NCI-H187 (cell line): ENCODE data around the gene HIPK2.

Experiments
- DNase-seq, 2 experiments: peaks; one replicate each; lab custom pipeline; 2025; lab: John Stamatoyannopoulos, UW

The HIPK2 gene

GRCh38 chr7:139696552-139696951 is 81.2 kb downstream of the HIPK2 start:
- DNase-seq, result no peak

GRCh38 chr7:139695588-139695987 is 82.2 kb downstream of the HIPK2 start:
- DNase-seq, result no peak

DNA sequence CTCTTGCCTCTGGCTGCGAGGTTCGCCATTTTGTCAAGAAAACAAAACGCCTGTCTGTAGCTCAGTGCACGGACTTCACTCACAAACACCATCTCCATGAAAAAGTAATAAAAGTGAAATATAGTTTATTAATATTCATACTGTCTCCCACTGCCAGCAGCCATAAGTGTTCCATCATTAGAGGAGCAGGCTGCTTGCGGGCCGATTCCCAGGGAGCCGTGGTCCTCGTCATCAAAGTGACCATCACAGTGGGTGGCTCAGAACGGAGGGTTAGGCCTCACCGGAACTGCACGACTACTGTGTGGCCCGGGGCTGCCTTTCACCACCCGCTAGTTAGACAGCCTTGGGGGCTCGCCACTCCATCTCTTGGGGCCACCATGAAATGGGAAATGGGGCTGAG is 82.7 kb downstream of the HIPK2 start:
- no peak for DNase-seq

DNA sequence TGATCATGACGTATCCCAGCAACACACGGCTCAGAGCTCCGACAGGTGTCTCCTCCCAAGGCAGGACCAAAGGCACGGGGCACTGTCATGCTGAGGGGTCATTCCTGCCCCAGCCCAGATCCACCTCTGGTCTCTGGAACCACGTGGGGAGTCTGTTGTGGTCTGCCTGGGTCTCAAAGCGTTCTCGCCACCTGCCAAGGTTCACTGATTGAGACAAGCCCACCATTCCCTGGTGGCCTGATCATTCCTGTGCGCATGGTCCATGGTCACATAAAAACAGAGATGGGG is 83.5 kb downstream of the HIPK2 start:
- no peak for DNase-seq

GRCh38 chr7:139693651-139694388 is 84.0 kb downstream of the HIPK2 start:
- DNase-seq, result no peak

- no peak for DNase-seq
These were observed 85.1 kb downstream of the HIPK2 start for GRCh38 chr7:139692723-139693122.

DNA sequence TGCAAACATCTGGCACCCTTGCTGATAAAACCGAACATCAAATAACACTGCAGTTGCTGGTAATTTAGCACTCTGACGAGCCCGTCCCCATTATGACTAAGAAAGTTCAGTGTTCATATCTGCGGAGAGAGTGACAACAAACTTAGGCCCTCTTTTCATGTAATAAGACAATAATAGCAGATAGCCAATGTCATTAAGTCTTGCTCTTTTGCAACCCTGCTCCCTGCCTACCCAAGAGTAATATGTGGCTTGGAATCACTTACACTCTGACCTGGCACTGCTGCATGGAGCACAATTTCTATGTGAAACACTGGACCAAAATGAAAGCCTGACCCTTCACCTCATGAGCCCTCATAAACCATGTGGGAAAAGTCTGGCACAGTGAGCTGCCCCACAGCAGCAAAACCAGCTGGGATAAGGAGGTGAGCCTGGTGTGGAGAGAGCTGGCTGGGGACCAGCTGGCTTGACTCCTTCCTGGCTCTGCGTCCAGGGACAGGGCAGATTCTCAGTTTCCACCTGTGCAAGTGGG is 86.5 kb downstream of the HIPK2 start:
- no peak for DNase-seq

- no peak for DNase-seq
These were observed 89.7 kb downstream of the HIPK2 start for GRCh38 chr7:139687980-139688632.

- DNase-seq, result no peak
These were observed 90.4 kb downstream of the HIPK2 start for GRCh38 chr7:139687211-139687954.

DNA sequence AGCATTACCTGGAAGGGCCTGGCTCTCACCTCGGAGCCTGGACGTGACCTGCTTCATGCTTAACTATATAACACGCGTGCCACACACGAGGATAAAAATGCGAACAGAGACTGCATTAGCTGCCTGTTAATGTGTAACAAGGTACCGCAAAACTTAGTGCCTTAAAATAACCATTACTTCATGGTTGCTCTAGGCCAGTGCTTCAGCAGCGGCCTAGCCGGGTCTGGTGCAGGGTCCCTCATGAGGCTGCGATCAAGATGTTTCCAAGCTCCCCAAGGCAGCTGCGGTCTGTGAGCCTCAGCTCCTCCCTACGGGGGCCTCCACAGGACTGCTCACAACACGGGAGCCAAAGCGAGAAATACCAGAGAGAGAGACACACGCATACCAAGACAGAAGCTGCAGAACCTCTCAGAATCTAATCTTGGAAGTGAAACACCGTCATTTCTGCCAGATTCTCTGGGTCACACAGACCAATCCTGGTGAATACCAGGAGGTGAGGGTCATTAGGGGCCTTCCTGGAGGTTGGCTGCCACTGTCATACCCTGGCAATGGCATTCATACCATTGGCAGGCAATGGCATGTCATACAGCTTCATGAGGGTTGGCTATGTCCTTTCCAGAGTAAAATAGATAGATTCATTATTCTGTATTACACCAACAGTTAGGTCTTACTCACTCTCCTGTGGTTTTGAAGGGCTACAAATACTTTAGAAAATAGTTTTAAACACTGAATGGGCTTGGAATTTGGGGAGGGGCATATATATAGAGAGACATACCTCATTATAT is 94.5 kb downstream of the HIPK2 start:
- DNase-seq, result no peak

- no peak for DNase-seq
These were observed 95.4 kb downstream of the HIPK2 start for GRCh38 chr7:139682136-139683013.

- no peak for DNase-seq
These were observed 96.0 kb downstream of the HIPK2 start for GRCh38 chr7:139681812-139682135.

GRCh38 chr7:139681463-139681755 is 96.4 kb downstream of the HIPK2 start:
- DNase-seq, result peak; percentile 55 to 71

- DNase-seq, result peak; percentile 43 to 65
These were observed 96.9 kb downstream of the HIPK2 start for GRCh38 chr7:139680676-139681462.

DNA sequence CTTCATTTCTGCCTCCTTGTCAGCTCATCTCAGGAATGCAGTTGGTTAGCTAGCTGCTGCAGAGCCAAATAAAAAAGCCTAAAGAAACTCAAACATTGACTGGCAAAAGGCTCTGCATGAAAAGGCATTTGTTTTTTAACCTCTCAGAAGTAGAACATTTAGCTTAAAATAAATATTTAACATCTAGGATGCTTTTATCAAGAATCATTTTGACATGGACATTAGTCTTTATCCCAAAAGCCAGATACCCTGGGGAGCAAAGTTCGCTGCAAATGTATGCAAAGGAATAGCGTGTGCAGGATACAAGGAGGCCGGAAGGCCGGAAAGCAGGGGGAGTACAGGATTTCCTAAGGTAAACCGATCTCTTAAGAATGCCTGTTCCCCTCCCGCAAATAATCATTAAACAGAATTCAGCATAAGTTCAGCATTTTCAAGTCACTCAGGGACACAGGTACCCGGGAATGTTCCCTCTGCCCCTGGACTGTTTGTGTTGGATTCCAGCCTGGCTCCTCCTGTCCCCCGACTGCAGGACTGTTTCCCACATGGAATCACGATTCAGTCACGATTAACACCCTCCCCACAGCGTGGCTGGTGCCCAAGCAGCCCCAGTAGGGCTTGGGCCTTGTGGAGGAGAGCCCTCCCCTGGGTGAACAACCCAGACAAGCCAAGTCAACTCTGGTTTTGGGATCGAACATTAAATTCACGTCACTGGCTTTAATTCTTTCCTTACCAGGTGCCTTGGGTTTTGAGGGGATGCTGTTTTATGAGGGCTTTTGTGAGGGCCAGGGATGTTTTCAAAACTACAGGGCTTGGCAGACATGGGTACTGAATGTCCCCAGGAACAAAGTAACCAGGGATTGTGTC is 97.8 kb downstream of the HIPK2 start:
- DNase-seq, result no peak

DNA sequence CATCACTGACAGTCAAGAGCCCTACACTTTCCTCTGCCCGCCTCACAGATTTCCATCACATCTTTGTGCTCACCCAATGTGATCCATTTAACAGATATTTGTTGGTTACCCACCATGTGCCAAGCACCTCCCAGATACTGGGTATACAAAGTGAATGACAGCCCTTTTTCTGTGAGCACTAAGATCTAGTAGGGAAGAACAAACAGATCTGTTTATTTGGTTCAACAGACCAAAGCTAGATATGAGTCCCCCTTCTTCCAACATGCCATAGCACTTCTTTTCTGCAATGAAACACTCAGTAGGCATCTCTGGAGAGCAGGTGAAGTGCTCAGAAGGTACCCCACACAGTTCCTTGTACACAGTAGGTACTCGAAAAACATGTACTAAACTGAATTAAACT is 101.4 kb downstream of the HIPK2 start:
- DNase-seq, result no peak

- DNase-seq, result no peak
These were observed 102.4 kb downstream of the HIPK2 start for GRCh38 chr7:139675127-139676125.

DNA sequence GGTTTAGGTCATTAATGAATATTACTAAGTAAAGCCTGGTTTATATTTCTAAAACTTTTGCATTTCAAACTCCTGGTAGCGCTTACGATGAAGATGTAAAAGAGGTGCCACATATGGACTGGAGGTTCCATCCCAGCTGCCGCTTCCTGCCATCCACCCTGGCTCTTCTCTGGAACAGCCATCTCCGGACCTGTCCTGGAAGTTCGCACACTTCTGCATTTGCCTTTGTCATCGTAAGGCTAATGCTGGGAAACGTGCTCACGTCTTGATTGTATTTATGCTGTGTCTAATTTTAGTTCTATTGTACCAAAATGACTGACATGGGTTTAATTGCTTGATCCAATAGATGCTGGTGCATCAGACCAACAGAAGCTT is 103.1 kb downstream of the HIPK2 start:
- DNase-seq, result no peak

DNA sequence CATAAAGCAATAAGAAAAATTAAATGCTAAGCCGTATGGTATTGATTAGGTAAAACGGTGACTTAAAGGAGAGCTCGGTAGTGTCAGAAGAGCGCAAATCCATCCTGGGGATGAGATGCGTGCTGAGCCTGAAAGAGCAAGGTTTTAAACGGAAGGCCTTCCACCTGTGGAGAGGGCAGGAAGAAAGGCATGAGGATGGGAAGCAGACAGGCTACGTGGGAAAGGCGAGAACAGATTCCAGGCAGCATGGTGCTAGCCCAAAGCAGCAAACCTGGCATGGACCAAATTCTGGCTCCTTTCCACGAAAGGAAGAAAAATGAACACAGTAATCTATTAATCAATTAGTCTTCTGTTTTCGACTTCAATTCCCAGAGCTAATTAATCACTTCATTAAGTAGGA is 103.5 kb downstream of the HIPK2 start:
- DNase-seq, result no peak
